ENCODE results near the gene MRPL2.

Gene MRPL2

DNA sequence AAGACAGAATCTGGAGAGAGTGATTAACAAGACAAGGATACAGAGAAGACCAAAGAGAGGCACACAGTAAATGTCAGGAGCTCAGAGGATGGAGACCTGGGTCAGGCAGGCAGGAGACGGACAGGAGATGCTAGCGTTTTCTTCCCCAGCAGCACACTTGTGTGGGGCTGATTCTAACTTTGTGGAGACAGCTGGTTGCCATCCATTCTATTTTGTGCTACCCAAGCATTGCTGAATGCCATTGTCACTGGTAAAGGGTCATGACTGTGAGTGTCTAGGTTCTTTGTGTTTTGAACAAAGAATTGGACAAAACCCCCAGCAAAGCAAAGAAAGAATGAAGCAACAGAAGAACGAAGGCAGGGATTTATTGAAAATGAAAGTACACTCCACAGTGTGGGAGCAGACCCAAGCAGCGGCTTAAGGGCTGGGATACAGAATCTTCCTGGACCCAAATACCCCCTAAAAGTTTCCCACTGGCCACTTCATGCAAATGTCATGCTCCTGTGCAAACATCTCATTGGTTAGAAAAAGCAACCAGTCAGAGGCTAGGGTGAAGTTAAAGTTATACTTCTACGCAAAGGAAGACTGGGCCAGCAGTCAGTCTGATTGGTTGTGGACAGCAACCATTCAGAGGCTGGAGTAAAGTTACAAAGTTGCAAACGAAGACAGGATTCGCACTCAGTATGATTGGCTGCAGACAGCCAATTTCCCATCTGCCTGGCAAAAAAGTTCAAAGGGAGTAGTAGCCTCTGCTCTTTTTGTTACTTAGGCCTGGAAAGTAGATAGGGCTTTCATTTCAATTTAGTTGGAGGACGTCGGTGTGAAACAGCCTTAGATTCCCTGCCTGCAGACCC lies 34.4 kb upstream of the MRPL2 start:
- no peak for TF ChIP-seq TCF12 (IDR thresholded peaks at IDR 0.05; ENCODE audit: low read depth)
- no peak for TF ChIP-seq ZBTB7A (IDR thresholded peaks at IDR 0.05; ENCODE audit: low read depth)
- TF ChIP-seq, protein P1, sequence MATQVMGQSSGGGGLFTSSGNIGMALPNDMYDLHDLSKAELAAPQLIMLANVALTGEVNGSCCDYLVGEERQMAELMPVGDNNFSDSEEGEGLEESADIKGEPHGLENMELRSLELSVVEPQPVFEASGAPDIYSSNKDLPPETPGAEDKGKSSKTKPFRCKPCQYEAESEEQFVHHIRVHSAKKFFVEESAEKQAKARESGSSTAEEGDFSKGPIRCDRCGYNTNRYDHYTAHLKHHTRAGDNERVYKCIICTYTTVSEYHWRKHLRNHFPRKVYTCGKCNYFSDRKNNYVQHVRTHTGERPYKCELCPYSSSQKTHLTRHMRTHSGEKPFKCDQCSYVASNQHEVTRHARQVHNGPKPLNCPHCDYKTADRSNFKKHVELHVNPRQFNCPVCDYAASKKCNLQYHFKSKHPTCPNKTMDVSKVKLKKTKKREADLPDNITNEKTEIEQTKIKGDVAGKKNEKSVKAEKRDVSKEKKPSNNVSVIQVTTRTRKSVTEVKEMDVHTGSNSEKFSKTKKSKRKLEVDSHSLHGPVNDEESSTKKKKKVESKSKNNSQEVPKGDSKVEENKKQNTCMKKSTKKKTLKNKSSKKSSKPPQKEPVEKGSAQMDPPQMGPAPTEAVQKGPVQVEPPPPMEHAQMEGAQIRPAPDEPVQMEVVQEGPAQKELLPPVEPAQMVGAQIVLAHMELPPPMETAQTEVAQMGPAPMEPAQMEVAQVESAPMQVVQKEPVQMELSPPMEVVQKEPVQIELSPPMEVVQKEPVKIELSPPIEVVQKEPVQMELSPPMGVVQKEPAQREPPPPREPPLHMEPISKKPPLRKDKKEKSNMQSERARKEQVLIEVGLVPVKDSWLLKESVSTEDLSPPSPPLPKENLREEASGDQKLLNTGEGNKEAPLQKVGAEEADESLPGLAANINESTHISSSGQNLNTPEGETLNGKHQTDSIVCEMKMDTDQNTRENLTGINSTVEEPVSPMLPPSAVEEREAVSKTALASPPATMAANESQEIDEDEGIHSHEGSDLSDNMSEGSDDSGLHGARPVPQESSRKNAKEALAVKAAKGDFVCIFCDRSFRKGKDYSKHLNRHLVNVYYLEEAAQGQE (IDR thresholded peaks at IDR 0.05; ENCODE audit: low read depth) = no peak
- no peak for TF ChIP-seq CEBPB (IDR thresholded peaks at IDR 0.05)
- TF ChIP-seq FOXM1 (IDR thresholded peaks at IDR 0.05; ENCODE audit: borderline replicate concordance, low read depth) = no peak
- no peak for TF ChIP-seq CREB1 (IDR thresholded peaks at IDR 0.05; ENCODE audit: low read depth)

DNA sequence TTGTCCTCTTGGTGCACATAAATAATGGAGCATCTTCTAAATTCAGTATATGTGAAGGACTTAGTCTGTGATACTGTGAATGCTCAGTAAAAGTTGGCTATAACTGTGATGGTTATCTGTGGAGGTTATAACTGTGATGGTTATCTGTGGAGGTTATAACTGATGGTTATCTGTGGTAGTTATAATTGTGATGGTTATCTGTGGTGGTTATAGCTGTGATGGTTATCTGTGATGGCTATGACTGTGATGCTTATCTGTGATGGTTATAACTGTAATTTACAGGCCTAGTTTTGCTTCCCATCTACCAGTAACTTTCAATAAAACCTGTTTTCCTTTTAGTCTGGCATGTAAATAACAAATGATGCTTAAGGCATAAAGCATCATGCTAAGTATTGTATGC lies 33.4 kb upstream of the MRPL2 start:
- no peak for TF ChIP-seq TAF1 (IDR thresholded peaks at IDR 0.05; ENCODE audit: low read depth)
- TF ChIP-seq, protein P1 (IDR thresholded peaks at IDR 0.05; ENCODE audit: low read depth) = no peak
- TF ChIP-seq RAD21 (IDR thresholded peaks at IDR 0.05; ENCODE audit: low read depth) = no peak

DNA sequence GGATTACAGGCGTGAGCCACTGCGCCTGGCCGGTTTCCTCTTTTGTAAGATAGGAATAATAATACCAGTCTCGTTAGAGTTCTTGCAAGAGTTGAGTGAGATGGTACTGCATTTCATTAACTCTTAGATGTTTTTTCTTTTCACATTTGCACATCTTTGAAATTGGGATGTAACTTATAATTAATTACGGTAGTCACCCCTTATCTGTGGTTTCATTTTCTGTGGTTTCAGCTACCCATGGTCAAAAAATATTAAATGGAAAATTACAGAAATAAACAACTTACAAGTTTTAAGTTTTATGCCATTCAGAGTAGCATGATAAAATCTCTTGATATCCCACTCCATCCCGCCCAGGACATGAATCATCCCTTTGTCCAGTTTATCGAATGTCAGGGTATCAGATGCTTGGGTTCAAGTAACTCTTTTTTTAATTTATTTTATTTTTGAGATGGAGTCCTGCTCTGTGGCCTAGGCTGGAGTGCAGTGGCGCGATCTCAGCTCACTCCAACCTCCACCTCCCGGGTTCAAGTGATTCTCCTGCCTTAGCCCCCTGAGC lies 32.3 kb upstream of the MRPL2 start:
- TF ChIP-seq TAF1 (IDR thresholded peaks at IDR 0.05; ENCODE audit: low read depth) (no peak), RAD21 (IDR thresholded peaks at IDR 0.05; ENCODE audit: low read depth) (no peak), ZBTB7A (IDR thresholded peaks at IDR 0.05; ENCODE audit: low read depth) (no peak), YY1 (IDR thresholded peaks at IDR 0.05; ENCODE audit: low read depth) (no peak)
- TF ChIP-seq, protein P2, sequence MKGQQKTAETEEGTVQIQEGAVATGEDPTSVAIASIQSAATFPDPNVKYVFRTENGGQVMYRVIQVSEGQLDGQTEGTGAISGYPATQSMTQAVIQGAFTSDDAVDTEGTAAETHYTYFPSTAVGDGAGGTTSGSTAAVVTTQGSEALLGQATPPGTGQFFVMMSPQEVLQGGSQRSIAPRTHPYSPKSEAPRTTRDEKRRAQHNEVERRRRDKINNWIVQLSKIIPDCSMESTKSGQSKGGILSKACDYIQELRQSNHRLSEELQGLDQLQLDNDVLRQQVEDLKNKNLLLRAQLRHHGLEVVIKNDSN (IDR thresholded peaks at IDR 0.05) = no peak
- TF ChIP-seq, protein P1 (IDR thresholded peaks at IDR 0.05; ENCODE audit: low read depth) = no peak

DNA sequence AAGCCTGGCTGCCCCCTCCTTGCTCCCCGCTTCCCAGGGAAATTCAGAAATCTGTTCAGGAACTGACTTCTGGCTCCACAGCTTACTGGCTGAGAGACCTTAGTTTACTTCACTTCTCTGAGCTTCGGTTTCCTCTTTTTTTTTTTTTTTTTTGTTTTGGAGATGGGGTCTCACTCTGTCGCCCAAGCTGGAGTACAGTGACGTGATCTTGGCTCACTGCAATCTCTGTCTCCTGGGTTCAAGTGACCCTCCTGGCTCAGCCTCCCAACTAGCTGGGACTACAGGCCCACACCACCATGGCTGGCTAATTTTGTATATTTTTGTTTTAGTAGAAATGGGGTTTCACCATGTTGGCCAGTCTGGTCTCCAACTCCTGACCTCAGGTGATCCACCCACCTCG lies 31.8 kb upstream of the MRPL2 start:
- no peak for TF ChIP-seq CEBPB (IDR thresholded peaks at IDR 0.05)
- TF ChIP-seq, protein P2 (IDR thresholded peaks at IDR 0.05) = no peak
- TF ChIP-seq, protein P1 (IDR thresholded peaks at IDR 0.05; ENCODE audit: low read depth) = no peak
- no peak for TF ChIP-seq RAD21 (IDR thresholded peaks at IDR 0.05; ENCODE audit: low read depth)
- no peak for TF ChIP-seq TCF12 (IDR thresholded peaks at IDR 0.05; ENCODE audit: low read depth)
